ENCODE data around the gene HSF2. TPM values are rescaled to one million over a fixed set of nuclear protein-coding genes. Genes with fewer than 3 reads are reported as not detected.

The HSF2 gene
- total and polyA plus RNA-seq, 11 donors = 13.1 to 38.7 (median 23.1) TPM

DNA sequence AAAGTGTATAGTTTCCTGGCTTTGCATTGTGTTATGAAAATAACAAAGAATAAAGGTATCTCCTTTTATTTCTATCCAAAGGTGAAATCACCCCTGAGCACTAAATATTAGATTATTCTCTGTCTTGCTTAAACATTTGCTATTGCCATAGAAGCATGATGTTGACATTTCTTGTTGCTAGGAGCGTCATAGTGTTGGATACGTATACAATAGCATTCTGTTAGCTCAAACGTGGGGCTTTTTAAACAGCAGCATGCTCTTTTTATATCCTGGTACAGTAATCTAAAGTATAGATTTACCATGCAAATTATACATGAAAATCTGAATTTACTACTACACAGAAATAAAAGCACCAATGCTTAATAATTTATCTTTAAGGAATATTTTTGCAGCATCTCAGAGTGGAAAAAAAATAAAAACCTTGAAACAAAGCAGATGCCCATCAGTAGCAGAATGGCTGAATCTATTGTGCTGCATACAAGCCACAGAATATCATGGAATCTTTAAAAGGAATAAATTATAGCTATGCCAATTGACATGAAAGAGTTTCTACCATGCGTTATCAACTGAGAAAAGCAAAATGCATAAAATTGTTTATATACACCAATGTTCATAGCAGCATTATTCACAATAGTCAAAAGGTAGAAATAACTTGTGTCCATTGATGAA is 9.6 kb upstream of the HSF2 start:
- no peaks in the 10 kb centered on the region for H3K36me3 ChIP-seq
- intact Hi-C loops (cut with DNase I) = loop anchor here in 3 of 10 donors (10.0 kb wide), 3 partner anchors 85 to 1055 kb away; partner anchors contain the start of genes GJA1 (in 1 of the 3), SERINC1 (in 1 of the 3) and TBC1D32 (in 1 of the 3)
- H3K27me3 ChIP-seq = peaks cover 0 to 7% (median 0%) of the 10 kb centered on the region in 9 donors
- no peak overlapping the region for H3K27ac ChIP-seq
- TF ChIP-seq, protein P1, sequence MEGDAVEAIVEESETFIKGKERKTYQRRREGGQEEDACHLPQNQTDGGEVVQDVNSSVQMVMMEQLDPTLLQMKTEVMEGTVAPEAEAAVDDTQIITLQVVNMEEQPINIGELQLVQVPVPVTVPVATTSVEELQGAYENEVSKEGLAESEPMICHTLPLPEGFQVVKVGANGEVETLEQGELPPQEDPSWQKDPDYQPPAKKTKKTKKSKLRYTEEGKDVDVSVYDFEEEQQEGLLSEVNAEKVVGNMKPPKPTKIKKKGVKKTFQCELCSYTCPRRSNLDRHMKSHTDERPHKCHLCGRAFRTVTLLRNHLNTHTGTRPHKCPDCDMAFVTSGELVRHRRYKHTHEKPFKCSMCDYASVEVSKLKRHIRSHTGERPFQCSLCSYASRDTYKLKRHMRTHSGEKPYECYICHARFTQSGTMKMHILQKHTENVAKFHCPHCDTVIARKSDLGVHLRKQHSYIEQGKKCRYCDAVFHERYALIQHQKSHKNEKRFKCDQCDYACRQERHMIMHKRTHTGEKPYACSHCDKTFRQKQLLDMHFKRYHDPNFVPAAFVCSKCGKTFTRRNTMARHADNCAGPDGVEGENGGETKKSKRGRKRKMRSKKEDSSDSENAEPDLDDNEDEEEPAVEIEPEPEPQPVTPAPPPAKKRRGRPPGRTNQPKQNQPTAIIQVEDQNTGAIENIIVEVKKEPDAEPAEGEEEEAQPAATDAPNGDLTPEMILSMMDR (IDR thresholded peaks at IDR 0.05) = no peak
- TF ChIP-seq POLR2A (IDR thresholded peaks at IDR 0.05) = no peak
- no peak overlapping the region for H3K4me3 ChIP-seq
- no peaks in the 10 kb centered on the region for H3K9me3 ChIP-seq
- ATAC-seq = no peak
- no peak for DNase-seq
- 53 to 59% (median 54%) methylated on average over 4 of the region's 4 CpGs for WGBS, 4 donors
- H3K4me1 ChIP-seq = no peaks in the 10 kb centered on the region

DNA sequence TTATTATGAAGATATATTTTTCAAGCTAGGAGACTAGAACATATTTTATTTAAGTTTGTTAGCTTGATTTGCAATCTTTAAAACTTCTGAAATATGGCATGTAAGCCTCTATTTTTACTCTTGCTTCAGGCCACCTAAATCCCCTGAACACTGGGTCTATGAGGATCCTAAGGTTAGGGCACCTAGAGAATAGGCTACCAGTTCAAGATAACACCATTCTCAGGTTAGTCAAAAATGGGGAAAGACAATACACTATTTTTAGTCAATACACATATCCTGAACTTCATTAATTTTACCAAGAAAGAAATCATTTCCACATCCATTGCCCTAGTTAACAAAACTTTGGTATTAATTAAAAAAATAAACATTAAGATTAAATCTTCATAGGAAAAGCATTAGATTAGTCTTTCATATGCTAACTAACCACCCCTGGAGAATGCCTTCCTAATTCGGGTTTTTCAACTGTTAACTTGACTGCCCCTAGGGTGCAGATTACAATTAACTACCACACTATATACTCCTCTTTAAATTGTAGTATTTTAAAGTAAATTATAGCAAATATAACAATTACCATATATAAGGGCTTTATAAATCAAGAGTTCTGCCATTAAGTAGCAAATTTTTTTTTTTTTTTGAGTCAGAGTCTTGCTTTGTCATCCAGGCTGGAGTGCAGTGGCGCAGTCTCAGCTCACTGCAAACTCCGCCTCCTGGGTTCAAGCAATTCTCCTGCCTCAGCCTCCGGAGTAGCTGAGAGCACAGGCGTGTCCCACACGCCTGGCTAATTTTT is 6.7 kb upstream of the HSF2 start:
- no peaks in the 10 kb centered on the region for H3K9me3 ChIP-seq
- intact Hi-C loops (cut with DNase I) = loop anchor here in 3 of 10 donors (10.0 kb wide), 3 partner anchors 82 to 1058 kb away; partner anchors contain the start of genes GJA1 (in 1 of the 3), SERINC1 (in 1 of the 3) and TBC1D32 (in 1 of the 3)
- WGBS, 4 donors = 71 to 78% (median 72%) methylated on average over 6 of the region's 6 CpGs
- no peak overlapping the region for H3K27ac ChIP-seq
- ATAC-seq = no peak
- DNase-seq = no peak
- no peak overlapping the region for H3K4me3 ChIP-seq
- no peaks in the 10 kb centered on the region for H3K36me3 ChIP-seq
- TF ChIP-seq, protein P1 (IDR thresholded peaks at IDR 0.05) = no peak
- TF ChIP-seq POLR2A (IDR thresholded peaks at IDR 0.05) = no peak
- H3K27me3 ChIP-seq = peaks cover 0 to 4% (median 0%) of the 10 kb centered on the region in 9 donors
- H3K4me1 ChIP-seq = no peaks in the 10 kb centered on the region

DNA sequence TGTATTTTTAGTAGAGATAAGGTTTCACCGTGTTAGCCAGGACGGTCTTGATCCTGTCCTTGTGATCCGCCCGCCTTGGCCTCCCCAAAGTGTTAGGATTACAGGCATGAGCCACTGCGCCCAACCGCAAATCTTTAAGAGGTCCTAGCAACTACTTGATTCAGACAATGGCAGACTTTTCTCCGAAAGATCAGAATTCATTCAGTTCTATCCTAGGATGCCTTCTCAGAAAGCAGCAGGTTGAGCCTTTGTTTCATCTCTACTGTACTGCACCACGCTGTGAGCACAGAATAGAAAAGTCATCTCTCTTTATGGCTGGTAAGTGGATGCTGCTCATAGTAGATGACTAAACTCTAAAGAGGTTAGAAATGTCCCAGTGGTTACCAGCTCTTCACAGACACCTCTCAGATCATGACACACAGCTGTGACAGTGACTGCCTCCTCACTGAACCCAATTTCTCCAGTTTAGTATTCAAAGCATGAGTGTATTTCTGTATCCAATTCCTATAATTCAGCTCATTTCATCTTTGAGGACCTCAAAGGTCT is 6.0 kb upstream of the HSF2 start:
- 62 to 70% (median 63%) methylated on average over 8 of the region's 8 CpGs for WGBS, 4 donors
- intact Hi-C loops (cut with DNase I) = loop anchor here in 3 of 10 donors (10.0 kb wide), 3 partner anchors 81 to 1059 kb away; partner anchors contain the start of genes GJA1 (in 1 of the 3), SERINC1 (in 1 of the 3) and TBC1D32 (in 1 of the 3)
- no peak overlapping the region for H3K4me3 ChIP-seq
- H3K36me3 ChIP-seq = no peaks in the 10 kb centered on the region
- no peak for DNase-seq
- no peaks in the 10 kb centered on the region for H3K9me3 ChIP-seq
- TF ChIP-seq, protein P1 (IDR thresholded peaks at IDR 0.05) = no peak
- no peak for TF ChIP-seq POLR2A (IDR thresholded peaks at IDR 0.05)
- no peak overlapping the region for H3K27ac ChIP-seq
- no peak for ATAC-seq
- peaks cover 0 to 4% (median 0%) of the 10 kb centered on the region in 9 donors for H3K27me3 ChIP-seq
- H3K4me1 ChIP-seq = no peaks in the 10 kb centered on the region

Data from heart left ventricle (tissue), 16 donors.